Keratinocyte (primary cell): Measurements from ENCODE around the gene TPRG1L. TPM values are rescaled to one million over a fixed set of nuclear protein-coding genes. Genes with fewer than 3 reads are reported as not detected.

Source experiments
- DNase-seq: peaks from one replicate; pipeline ENCODE4 v3.0.0-alpha.2; 2011; ENCODE audit warnings: low read depth, missing footprints, low spot score
- FAIRE-seq: peaks from 2 replicates; lab custom pipeline; 2011; peaks lifted over from hg19 to GRCh38; lab: Jason Lieb, UNC
- H2AFZ ChIP-seq: 2 replicates; pipeline ENCODE4 v1.6.0; 2012; ENCODE audit warnings: low read length, control low read depth, inconsistent platforms; ENCODE audit not compliant: control insufficient read depth
- H3K27ac ChIP-seq: 2 replicates; pipeline ENCODE4 v1.5.1; 2011; ENCODE audit warnings: low read length; ENCODE audit not compliant: control insufficient read depth, insufficient read depth
- H3K27me3 ChIP-seq: 3 replicates; pipeline ENCODE4 v1.6.0; 2011; ENCODE audit warnings: low read length; ENCODE audit not compliant: control insufficient read depth, insufficient read depth; ENCODE audit errors: extremely low read depth
- H3K36me3 ChIP-seq, 2 experiments: 2 replicates in 1 of 2; 3 replicates in 1 of 2; pipeline ENCODE4 v1.5.1; 2011; ENCODE audit warnings: low read length in 2 of 2, mild to moderate bottlenecking in 1 of 2; ENCODE audit not compliant: control insufficient read depth in 2 of 2, insufficient read depth in 2 of 2; ENCODE audit errors: extremely low read depth in 1 of 2
- H3K4me1 ChIP-seq: 3 replicates; pipeline ENCODE4 v1.5.1; 2011; ENCODE audit warnings: low read length; ENCODE audit not compliant: control insufficient read depth, insufficient read depth; ENCODE audit errors: extremely low read depth
- H3K4me2 ChIP-seq: 3 replicates; pipeline ENCODE4 v1.6.0; 2011; ENCODE audit warnings: low read depth, low read length; ENCODE audit not compliant: control insufficient read depth, insufficient read depth; ENCODE audit errors: extremely low read depth
- H3K4me3 ChIP-seq, 3 experiments: fragments of 200-600 bp in 1 of 3; sonication (generic) in 1 of 3; 2 replicates in 2 of 3; 3 replicates in 1 of 3; pipeline ENCODE4 v1.5.1; 2011 to 2016; ENCODE audit warnings: low read length in 3 of 3, mild to moderate bottlenecking in 3 of 3, control low read depth in 2 of 3, inconsistent platforms in 1 of 3, low read depth in 1 of 3, mixed read lengths in 1 of 3, mixed run types in 1 of 3, moderate library complexity in 1 of 3; ENCODE audit not compliant: control insufficient read depth in 2 of 3, insufficient read depth in 2 of 3; ENCODE audit errors: extremely low read depth in 1 of 3
- H3K79me2 ChIP-seq: 2 replicates; pipeline ENCODE4 v1.6.0; 2012; ENCODE audit warnings: low read length; ENCODE audit not compliant: control insufficient read depth, insufficient read depth
- H3K9ac ChIP-seq: 3 replicates; pipeline ENCODE4 v1.6.0; 2011; ENCODE audit warnings: low read length; ENCODE audit not compliant: control insufficient read depth, insufficient read depth; ENCODE audit errors: extremely low read depth
- H3K9me1 ChIP-seq: 3 replicates; pipeline ENCODE4 v1.6.0; 2011; ENCODE audit warnings: low read length; ENCODE audit not compliant: control insufficient read depth, insufficient read depth; ENCODE audit errors: extremely low read depth
- H3K9me3 ChIP-seq: 2 replicates; pipeline ENCODE4 v1.5.1; 2012; ENCODE audit warnings: low read depth, low read length; ENCODE audit not compliant: control insufficient read depth
- H4K20me1 ChIP-seq: 3 replicates; pipeline ENCODE4 v1.6.0; 2011; ENCODE audit warnings: low read length; ENCODE audit not compliant: control insufficient read depth, insufficient read depth; ENCODE audit errors: extremely low read depth
- EZH2 ChIP-seq: IDR thresholded peaks from one replicate; pipeline ENCODE4 v1.6.1; 2012; ENCODE audit warnings: inconsistent platforms, mild to moderate bottlenecking, low read length, moderate library complexity
- dilution Hi-C: fragments of 300-500 bp; cut with MboI; formaldehyde crosslinking; loops from one replicate; pipeline ENCODE4 v1.7.0; 2020; ENCODE audit warnings: low sequenced_read_pairs; ENCODE audit not compliant: extremely low pct_ligation_motif_present
- polyA plus RNA-seq, 5 experiments: library from polyadenylated mRNA; depleted of rRNA in 3 of 5; stranded (reverse) in 3 of 5; stranded (forward) in 1 of 5; unstranded in 1 of 5; fragments of >200 nt; gene quantifications; 1 replicate in 1 of 5; 2 replicates in 3 of 5; 3 replicates in 1 of 5; pipeline versions ENCODE4 v1.2.1 to v1.2.3, GENCODE V29; 2011 to 2012; ENCODE audit warnings: missing spikeins in 2 of 5, low read depth in 1 of 5, low replicate concordance in 1 of 5
- TF ChIP-seq, protein P1 (sequence below), 3 experiments: IDR thresholded peaks in 1 of 3; conservative IDR thresholded peaks in 1 of 3; optimal IDR thresholded peaks in 1 of 3; 2 replicates in 2 of 3; 3 replicates in 1 of 3; pipeline versions ENCODE3 to v1.5.1; 2011; ENCODE audit warnings: low read length in 3 of 3, mild to moderate bottlenecking in 3 of 3, moderate library complexity in 2 of 3, control low read depth in 1 of 3, inconsistent platforms in 1 of 3; ENCODE audit not compliant: insufficient read depth in 2 of 3; ENCODE audit errors: extremely low read depth in 1 of 3

Gene TPRG1L
- polyA plus RNA-seq, 1 donor (not counting 4 experiments of a cell fraction or from before 2014, with no cell fraction given) = 57.4 TPM

DNA sequence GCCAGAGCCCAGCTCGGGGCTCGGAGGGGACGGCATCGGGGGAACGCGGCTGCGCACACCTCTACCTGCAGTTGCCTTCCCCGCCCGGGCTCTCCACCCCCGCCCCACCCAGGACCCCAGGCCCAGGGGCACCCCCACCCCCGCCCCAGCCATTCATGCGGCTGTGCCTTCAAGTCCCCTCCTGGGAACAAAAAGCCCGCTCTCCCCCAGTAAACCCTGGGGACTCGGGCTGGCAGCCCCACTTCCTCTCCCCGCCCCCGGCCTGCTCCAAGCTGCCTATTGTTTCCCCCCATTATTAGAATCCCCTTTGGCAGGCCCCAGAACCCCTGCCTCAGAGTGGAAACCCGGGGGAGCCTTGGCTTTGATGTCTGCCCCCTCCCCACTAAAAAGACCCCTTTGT is 31.5 kb upstream of the TPRG1L start:
- Histone ChIP-seq H4K20me1 (no peaks in the 10 kb centered on the region), H3K4me1 (peaks cover 4% of the 10 kb centered on the region), H3K9me3 (no peaks in the 10 kb centered on the region), H3K4me3 (no peak overlapping the region), H2AFZ (no peak overlapping the region), H3K36me3 (no peaks in the 10 kb centered on the region), H3K9me1 (no peaks in the 10 kb centered on the region), H3K9ac (no peak overlapping the region), H3K27me3 (no peaks in the 10 kb centered on the region), H3K79me2 (no peaks in the 10 kb centered on the region), H3K4me2 (no peak overlapping the region), H3K27ac (no peak overlapping the region)
- dilution Hi-C loops = no loop called here
- TF ChIP-seq, protein P1, sequence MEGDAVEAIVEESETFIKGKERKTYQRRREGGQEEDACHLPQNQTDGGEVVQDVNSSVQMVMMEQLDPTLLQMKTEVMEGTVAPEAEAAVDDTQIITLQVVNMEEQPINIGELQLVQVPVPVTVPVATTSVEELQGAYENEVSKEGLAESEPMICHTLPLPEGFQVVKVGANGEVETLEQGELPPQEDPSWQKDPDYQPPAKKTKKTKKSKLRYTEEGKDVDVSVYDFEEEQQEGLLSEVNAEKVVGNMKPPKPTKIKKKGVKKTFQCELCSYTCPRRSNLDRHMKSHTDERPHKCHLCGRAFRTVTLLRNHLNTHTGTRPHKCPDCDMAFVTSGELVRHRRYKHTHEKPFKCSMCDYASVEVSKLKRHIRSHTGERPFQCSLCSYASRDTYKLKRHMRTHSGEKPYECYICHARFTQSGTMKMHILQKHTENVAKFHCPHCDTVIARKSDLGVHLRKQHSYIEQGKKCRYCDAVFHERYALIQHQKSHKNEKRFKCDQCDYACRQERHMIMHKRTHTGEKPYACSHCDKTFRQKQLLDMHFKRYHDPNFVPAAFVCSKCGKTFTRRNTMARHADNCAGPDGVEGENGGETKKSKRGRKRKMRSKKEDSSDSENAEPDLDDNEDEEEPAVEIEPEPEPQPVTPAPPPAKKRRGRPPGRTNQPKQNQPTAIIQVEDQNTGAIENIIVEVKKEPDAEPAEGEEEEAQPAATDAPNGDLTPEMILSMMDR (optimal IDR thresholded peaks at IDR 0.05 in 1 of 3, IDR thresholded peaks at IDR 0.05 in 1 of 3, conservative IDR thresholded peaks at IDR 0.05 in 1 of 3; ENCODE audit: extremely low read depth in 1 of 3, insufficient read depth in 2 of 3, low read length in 3 of 3) = no peak
- TF ChIP-seq EZH2 = no peak
- no peak for DNase-seq
- no peak for FAIRE-seq

DNA sequence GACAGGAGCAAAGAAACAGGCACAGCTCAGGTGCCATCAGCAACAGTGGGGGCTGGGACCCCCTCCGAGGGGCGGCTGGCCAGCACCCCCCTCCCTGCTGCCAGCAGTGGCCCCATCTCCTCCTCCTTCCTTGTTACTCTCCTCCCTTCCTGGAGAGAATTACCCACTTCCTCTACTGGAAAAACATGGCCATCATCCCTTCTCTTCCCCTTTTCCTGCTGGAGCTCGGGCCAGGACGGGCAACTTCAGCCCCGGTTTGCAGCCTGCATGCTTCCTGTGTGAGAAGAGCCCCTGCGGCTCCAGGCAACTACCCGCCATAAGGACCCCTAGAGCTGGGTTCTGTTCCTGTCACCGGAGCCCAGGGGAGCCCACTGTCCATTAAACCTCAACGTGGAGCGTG is 31.1 kb upstream of the TPRG1L start:
- Histone ChIP-seq H3K4me3 (no peak overlapping the region), H3K4me1 (peaks cover 6% of the 10 kb centered on the region), H3K36me3 (no peaks in the 10 kb centered on the region), H3K9me3 (no peaks in the 10 kb centered on the region), H3K27ac (no peak overlapping the region), H3K4me2 (no peak overlapping the region), H2AFZ (no peak overlapping the region), H3K27me3 (no peaks in the 10 kb centered on the region), H3K9me1 (no peaks in the 10 kb centered on the region), H3K9ac (no peak overlapping the region), H3K79me2 (no peaks in the 10 kb centered on the region), H4K20me1 (no peaks in the 10 kb centered on the region)
- FAIRE-seq (no peak), DNase-seq (no peak)
- dilution Hi-C loops = no loop called here
- TF ChIP-seq, protein P1 (optimal IDR thresholded peaks at IDR 0.05 in 1 of 3, IDR thresholded peaks at IDR 0.05 in 1 of 3, conservative IDR thresholded peaks at IDR 0.05 in 1 of 3; ENCODE audit: extremely low read depth in 1 of 3, insufficient read depth in 2 of 3, low read length in 3 of 3) = no peak
- TF ChIP-seq EZH2 = no peak
